NCI-H510A (cell line): Measurements from ENCODE around the gene NKX2-2.
A peak's percentile ranks its signal among the peaks of the same experiment; 100 is the strongest.

Experiments used
- DNase-seq: peaks from one replicate; lab custom pipeline; 2025; lab: John Stamatoyannopoulos, UW

NKX2-2 gene

DNA sequence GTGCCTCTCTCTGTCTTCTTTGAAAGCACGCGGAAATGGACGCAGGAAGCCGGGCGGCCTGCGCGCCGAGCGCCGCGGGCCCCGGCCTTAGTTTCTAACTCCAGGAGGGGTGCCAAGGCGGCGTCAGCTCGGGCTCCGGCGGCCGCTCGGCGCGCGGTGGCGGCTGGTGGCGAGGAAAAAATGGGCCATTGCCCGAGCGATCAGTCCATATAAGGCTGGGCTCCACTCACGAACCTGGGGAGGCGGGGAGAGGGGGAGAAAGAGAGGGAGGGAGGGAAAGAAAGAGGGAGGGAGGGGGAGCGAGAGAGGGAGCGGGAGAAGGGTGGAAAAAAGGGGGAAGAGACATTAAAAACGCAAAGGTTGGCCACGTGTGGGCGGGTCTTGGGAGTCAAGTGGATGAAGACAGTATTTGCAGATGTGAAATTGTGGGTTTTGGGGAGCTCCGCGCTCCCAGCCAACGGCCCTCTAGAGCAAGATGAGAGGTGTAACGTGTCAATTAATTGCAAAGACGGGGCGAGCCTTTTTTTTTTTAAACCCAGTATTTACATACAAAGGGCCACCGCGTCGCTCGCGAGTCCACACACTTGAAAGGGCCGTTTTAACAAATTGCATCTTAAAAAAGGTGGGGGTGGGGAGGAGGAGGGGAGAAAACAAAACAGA, at the start of gene NKX2-2:
Gene NKX2-2 (minus strand): TSS at position 184 of the 660 bp plus-strand sequence. CDS start 395 bp downstream, outside the sequence.
- no peak for DNase-seq

DNA sequence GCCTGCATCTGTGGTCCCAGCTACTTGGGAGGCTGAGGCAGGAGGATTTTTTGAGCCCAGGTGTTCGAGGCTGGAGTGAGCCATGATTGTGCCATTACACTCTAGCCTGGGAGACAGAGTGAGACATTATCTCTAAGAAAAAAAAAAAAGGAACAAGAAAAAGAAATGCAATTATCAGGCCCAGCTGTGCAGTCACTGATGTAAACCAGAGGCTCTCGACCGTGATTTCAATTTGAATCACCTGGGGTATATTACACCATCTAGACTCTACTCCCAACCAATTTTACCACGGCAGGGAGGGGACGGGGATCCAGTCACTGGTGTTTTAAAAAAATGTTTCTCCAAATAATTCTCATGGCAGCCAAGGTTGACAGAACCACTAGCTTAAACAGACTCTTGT, 48.8 kb upstream of the NKX2-2 start:
- no peak for DNase-seq

DNA sequence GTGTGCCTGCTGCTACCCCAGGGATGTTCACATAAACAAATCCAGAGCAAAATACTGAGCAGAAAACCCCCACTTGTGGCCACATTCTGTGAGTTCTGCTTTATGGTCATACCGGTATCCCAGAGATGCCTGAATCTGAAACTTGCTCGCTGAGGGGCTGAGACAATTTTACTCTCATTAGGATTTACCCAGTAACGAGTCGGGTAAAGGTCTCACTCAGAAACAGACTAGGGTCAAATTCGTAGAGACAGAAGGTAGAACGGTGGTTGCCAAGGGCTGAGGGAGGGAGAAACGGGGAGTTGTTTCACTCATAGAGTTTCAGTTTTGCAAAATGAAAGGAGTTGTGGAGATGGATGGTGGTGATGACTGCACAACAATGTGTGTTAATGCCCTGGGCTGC, 45.4 kb upstream of the NKX2-2 start:
- DNase-seq = no peak

DNA sequence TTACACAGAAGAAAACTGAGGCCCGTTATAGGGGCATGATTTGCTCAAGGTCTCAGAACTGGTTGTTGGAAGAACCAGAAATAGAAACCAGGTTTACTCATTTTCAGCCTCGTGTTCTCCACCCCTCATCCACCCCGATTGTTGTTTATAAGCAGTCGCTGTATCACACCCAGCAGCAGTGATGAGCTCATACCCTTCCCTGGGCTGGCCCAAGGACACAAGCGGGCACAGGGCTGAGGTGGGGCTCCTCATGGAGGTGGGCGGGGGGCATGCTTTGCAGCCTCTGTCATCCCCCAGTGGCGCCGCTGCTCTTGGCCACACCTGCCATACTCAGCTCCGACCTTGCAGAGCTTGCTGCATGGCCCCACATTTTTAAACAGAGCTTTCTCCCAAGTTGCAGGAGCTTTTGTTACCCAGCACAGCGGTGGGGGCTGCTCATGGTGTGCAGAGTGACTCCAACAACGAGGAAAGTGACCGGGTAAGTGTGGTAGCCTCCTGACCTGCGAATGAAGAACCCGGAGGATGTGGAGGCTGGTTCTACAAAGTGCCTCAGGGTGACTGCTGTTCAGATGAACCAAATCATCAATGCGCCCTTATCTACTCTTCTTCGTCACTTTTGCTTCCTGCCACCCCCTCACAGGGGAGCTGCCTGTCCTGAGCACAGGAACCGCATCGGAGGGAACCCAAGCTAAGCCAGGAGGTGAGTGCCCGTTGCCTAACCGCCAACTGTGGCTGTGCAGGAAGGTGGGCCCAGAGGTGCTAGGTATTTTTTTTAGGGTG, 43.6 kb upstream of the NKX2-2 start:
- DNase-seq = no peak

DNA sequence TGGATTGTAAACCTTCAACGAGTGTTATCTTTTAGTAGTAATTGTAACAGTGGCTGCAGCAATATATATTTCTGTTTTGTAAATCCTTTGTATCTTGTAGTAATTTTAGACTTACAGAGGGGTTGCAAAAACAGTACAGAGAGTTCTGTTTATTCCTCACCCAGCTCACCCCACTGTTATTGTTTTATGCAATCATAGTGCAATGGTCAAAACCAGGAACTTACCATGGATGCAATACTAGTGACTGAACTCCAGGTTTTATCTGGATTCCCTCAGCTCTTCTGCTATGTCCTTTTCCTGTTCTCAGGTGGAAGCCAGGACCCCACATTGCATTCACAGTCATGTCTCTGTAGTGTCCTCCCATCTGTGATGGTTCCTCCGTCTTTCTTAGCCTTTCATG, 42.5 kb upstream of the NKX2-2 start:
- no peak for DNase-seq

DNA sequence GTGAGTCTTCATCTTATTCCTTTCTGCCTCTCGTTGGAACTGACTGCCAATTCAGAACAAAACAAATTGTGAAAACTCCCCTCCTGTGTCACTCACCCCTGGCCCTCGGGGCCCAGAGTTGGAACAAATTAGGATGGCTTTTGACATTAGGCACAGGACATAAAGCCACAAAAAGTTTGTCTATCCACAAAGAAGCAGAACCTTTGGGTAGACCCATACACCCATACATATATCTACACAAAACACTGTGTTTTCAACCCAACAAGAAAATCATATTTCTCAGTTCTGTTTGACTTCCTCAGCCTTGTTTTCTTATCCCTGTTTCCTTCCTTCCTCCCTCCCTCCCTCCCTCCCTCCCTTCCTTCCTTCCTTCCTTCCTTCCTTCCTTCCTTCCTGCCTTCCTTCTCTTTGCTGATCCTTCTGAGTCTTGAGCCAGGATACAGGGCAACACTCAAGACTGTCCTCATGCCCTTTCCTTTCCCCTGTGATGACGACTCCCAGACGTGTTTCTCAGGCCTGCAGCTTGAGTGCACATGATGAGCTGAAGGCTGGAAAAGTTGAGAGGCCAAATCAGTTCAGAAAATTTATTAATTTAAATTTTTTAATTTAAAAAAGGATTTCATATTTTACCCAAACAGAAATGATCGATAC, 41.7 kb upstream of the NKX2-2 start:
- DNase-seq = no peak

DNA sequence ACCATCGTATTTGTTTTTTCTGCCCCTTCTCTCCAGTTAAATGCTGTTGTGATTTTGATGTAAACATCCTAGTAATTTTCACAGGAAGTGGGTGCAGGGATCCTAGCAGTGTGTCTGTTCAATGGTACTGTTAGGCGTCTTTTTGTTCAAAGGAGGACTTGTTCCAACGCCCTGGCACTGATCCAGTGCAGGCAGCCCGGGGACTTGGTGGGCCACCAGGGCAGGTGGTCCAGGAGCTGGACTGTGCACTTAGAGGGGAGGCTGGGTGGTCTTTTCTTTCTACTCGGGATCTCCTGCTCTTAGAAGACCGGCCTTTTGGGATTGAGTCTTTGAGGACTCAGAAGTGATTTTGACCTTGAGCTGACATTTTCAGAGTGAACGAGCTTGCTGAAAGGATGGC, 41.1 kb upstream of the NKX2-2 start:
- DNase-seq = no peak

DNA sequence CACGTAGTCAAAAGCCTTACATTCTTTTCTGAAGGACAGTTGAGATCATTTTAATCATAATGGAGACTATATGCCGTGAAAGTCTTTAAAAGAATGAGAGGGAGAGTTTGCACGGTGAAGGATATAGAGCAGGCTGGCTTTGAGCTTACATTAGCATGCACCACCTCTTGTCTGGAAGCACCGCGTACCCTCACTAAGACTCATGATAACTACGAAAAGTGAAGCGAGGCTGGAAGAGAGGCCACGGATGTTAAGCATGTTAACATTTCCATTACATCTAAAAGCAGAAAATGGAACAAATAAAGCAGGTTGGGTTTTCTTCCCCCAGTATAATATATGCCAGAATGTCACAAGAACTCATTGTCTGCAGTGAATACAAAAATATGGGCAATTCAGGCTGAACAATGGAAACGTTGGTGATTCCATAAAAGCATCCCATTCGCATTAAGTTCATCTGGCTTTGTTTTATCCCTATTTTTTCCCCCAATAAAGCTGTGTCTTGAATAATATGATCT, 40.6 kb upstream of the NKX2-2 start:
- DNase-seq = no peak

DNA sequence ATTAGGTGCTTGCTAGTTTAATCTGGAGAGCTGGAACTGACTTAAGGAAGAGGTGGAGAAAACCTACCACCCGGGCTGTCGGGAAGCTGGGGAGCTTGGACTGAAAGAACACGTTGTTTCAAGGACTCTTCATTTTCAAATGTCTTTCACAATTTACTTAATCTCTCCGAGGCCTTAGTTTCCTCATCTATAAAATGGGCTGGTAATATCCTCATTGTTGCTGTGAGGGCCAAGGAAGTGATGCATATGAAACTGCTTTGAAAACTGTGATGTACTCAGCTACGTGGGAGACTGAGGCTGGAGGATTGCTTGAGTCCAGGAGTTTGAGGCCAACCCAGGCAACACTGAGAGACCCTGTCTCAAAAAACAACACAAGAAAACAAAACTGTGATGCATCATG, 36.7 kb upstream of the NKX2-2 start:
- DNase-seq = no peak

DNA sequence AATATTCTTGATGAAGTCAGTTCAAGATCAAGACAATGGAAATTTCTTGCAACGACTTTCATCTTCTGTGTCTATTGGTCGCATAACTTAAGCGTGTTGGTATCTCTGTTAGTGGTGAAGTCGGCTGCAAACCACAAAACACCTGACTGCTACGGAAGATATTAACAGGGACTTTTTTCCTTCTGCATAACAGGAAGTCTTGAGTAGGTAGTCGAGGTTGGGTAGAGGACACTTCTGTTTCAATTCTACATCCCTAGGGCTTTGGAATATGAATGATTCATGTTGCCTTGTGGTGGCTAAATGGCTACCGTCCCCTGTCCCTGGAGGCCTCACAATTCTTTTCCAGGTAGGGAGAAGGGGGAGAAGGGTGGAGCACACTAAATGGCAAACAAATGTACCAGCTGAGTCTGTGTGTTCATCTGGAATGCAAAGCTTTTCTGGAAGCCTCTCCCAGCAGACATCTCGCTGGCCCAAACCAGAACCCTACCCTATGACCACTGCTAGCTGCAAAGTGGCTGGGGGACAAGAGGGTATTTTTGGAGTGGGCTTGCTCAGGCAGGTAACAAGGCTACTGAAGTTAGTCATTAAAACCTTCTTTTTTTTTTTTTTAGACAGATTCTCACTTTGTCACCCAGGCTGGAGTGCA, 34.6 kb upstream of the NKX2-2 start:
- DNase-seq = no peak

DNA sequence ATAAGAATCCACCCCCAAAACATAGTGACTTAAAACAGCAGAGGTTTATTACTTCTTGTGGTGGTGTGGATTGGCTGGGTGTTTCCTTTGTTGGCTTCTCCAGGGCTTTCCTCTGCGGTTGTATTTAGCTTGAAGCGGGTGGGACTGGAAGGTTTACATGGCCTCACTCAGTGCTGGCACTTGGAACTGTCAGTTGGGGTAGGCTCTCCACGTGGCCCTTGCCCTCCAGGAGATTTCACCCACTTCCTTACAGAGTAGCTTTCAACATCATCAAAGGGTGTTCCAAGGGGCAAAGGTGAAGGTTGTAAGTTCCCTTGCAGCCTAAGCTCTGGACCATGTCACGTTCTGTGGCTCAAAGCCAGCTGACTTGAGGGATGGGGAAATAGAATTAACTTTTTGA, 32.5 kb upstream of the NKX2-2 start:
- no peak for DNase-seq

DNA sequence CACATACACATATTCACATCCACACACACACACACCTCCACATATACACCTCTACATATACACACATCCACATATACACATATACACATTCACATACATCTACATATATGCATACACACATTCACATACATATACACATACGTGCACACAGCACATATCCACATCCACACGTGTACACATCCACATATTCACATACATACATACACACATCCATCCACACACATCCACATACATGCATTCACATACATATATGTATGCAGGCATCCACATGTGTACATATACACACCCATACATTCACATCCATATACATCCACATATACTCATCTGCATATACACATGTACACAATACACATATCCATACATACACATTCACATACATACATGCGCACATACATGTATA, 25.6 kb upstream of the NKX2-2 start:
- DNase-seq = no peak

DNA sequence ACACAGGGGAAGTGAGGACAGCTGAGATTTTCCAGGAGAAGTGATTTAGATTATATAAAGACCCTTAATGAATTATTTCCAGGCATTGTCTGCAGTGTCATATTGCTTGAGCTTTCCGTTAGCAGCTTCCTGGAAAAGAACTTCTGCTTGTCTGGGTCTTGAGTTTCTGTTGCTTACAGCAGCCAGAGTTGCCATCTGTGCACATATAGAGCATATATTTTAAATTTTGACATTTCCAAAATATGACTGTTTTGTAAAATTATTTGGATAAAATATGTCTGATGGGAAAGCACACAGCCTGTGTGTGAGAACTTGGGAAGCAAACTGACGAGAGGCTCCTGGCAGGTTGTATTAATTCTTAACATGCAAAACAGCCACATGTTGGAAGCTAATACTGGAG, 21.0 kb upstream of the NKX2-2 start:
- no peak for DNase-seq

DNA sequence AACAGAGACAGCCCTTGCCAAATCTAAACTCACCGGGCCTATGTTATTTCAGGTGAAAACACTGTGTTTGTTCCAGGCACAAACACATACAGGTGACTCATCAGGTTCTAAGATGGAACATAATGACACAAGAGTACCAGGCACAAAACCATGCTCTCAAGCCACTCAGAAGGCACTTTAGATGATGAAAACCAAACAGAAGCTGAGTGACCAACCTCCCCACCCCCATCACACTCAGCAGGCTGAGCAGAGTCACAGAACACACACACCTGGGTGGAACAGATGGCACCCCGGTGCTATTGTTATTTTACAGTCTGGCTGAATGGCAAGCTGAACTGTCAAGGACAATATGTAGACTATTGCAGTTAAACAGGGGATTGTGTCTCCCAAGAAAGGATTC, 20.6 kb upstream of the NKX2-2 start:
- DNase-seq = peak; percentile 69

DNA sequence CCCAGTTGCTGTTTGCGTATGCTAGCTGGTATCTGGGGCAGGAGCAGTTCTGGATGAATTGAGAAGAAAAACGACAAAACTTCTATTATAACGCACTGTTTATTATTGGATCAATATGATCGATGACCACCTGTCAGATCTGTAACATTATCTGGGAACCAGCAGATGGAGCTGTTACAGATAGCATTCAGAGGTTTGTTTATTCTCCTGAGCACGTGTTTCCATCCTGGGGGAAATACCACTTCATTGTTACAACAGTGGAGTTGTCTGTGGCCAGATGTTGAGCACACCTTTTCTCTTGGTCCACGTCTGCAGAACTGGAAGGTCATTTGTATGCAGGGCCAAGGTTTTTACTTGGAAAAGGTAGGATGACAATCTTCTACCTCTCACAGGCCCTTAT, 16.0 kb upstream of the NKX2-2 start:
- DNase-seq = no peak

DNA sequence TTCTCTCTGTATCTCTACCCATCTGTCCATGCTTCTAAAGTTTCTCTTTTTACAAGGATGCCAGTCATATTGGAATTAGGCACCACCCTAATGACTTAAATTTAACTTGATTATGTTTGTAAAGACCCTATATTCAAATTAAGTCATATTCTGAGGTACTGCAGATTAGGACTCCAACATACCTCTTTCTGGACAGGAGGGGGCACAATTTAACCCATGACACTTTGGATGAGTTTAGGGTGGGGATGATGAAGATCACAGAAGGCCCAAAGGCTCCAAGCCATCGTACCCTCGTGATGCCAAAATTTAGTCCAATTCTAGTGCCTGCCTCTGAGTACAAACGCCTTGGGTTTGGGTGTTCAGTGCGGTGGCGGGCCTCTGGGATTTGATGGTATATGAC, 15.0 kb upstream of the NKX2-2 start:
- DNase-seq = no peak

DNA sequence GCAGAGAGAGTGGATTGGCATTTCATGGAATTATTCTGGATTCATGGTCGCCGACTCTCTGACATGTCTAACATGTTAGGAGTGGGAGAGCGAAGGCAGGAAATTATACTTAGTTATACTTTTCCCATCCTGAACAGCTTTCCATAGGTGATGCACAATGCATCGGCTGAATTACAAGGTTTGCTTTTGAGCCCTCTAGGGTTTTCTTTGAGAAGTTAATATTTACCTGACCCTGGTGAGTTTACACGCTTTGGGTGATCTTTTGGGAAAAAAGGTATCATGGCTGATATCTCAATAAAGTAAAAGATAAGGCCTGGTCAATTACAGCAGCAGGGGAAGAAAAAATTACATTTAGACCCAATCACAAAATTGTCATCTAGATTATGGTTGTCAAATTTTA, 14.0 kb upstream of the NKX2-2 start:
- no peak for DNase-seq

DNA sequence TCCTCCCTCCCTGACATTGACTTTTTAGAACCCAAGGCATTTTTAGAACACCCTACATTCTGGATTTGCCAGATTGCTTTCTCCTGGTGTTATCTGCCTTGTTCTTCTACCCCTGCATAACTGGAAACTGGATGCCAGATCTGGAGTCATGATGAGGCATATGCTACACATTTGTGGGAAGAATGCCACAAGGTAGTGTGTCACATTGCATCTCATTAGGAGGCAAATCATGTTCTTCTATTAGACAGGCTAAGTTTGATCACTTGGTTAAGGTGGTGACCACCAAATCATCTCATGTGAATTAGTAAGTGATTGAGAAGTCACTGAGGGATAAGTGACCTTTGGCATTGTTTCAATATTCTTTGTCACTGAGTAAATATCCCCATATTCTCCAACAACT, 12.9 kb upstream of the NKX2-2 start:
- no peak for DNase-seq

DNA sequence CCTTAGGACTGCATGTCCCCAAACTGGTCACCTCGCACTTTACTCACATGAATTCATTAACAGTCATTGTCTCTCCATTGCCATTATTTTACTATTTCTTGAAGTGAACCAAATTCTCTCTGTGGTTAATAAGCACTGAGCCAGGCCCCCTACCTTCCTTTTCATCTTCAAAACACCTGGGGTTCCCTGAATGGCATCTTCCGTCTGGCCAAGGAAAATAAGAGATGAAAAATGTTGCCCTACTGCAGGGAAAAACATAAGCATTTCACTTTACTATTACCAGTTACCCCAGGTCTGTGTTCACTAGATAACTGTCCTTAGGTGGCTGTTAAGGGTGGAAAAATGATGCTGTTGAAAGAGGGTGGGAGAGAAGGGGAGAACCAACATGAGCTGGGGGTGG, 10.0 kb upstream of the NKX2-2 start:
- DNase-seq = no peak

DNA sequence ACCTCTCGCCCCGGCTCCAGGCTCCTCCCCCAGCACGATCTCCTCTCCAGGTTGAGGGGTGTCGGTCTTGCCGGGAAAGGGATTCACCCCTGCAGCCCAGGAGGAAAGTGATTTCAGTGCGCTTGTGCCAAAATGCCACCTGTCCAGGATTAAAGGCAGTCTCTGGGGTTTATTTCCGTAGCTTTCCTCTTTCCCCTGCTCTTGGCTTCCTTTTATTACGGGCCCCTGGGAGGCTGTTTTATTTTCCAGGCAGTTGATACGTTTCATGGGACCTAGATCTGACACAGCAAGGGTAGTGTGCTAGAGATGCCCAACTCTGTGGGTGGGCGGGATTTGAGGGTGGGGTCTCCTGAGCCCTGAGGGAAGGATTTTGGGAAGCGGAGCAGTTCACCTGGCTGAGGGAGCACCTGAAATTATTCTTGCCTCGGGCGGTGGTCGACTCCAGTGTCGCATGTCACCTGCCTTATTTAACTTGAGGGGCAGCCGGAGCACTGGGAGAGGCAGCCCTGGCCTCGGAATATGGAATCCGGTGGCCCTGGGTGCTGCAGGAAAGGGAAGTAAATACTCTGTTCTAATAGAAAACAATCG, 9.5 kb upstream of the NKX2-2 start:
- no peak for DNase-seq

DNA sequence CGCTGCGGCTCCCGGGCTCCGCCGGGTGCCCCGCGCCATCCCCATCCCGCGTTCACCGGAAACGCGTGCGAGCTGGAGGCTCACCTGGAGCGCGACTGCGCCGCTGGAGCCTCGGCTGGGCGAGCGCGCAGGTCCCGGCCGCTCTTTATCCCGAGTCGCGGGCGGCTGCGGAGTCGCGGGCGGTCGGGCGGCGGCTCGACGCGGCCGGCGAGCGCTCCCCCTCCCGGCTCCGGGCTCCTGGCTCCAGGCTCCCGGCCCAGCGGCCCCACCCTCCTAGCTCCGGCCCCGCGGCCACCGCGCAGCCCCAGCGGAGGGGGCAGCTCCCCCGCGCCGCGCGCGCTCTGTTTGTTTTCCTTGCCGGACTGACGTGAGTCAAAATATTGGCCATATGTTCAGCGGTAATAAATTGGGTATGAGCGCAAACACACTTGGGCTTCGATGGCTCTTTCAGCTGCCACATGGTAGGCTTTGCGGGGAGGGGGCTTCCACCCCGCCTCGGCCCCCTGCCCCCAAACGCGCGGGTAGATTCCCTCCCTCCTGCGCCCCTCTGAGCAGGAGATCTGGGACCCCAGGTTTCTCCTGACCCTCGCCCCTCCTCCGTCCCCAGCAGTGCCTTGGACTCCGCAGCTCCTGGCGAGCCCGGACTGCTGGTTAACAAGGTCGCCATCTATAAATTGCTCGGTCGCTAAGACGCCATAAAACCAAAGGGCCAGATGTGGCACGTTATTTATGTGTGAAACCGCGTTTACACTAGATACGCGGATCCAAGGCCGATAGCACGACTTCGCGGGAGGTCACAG, 8.8 kb upstream of the NKX2-2 start:
- DNase-seq = no peak
